Progenitor cell of endocrine pancreas (in vitro differentiated cells): ENCODE results near the gene CRAMP1. TPM values are rescaled to one million over a fixed set of nuclear protein-coding genes. Genes with fewer than 3 reads are reported as not detected.

Source experiments
- DNase-seq: peaks from one replicate; pipeline ENCODE4 v3.0.0; 2021; ENCODE audit warnings: low spot score; ENCODE audit not compliant: unreplicated experiment
- H3K27ac Mint-ChIP-seq: 2 replicates; pipeline ENCODE4 v1.8.0; 2021; ENCODE audit warnings: mild to moderate bottlenecking, moderate library complexity, mixed read lengths
- H3K27me3 Mint-ChIP-seq: 2 replicates; pipeline ENCODE4 v1.8.0; 2021; ENCODE audit warnings: mixed read lengths
- H3K36me3 Mint-ChIP-seq: 2 replicates; pipeline ENCODE4 v1.8.0; 2022; ENCODE audit warnings: mixed read lengths; ENCODE audit not compliant: insufficient read depth
- H3K4me1 Mint-ChIP-seq: 2 replicates; pipeline ENCODE4 v1.8.0; 2021; ENCODE audit warnings: low read depth, mixed read lengths
- H3K4me3 Mint-ChIP-seq: 2 replicates; pipeline ENCODE4 v1.8.0; 2021; ENCODE audit warnings: low read depth, mild to moderate bottlenecking, moderate library complexity, mixed read lengths
- H3K9me3 Mint-ChIP-seq: 2 replicates; pipeline ENCODE4 v1.8.0; 2021; ENCODE audit warnings: low read depth, mixed read lengths
- CTCF ChIP-seq: fragments of 200-600 bp; sonication (generic); IDR thresholded peaks from one replicate; pipeline ENCODE4 v1.5.0; 2021; ENCODE audit warnings: antibody characterized with exemption, mild to moderate bottlenecking; ENCODE audit not compliant: unreplicated experiment
- total RNA-seq: library from RNA; stranded (reverse); gene quantifications from 2 replicates; pipeline ENCODE4 v1.2.1, GENCODE V29; 2021

CRAMP1 gene
- total RNA-seq, 1 donor from 2014 or later = 58.3 TPM

- TF ChIP-seq CTCF = no peak
- H3K27ac Mint-ChIP-seq = peak overlapping the region; percentile 87
- no peak for DNase-seq
- H3K9me3 Mint-ChIP-seq = no peaks in the 10 kb centered on the region
- H3K36me3 Mint-ChIP-seq = peaks cover 2% of the 10 kb centered on the region
- peaks cover 24% of the 10 kb centered on the region for H3K4me1 Mint-ChIP-seq
- H3K4me3 Mint-ChIP-seq = peak overlapping the region; percentile 80
- no peaks in the 10 kb centered on the region for H3K27me3 Mint-ChIP-seq
Observed at GRCh38 chr16:1615761-1616160, 3.6 kb downstream of the CRAMP1 start.

- no peak for DNase-seq
- H3K27me3 Mint-ChIP-seq = no peaks in the 10 kb centered on the region
- H3K36me3 Mint-ChIP-seq = peaks cover 4% of the 10 kb centered on the region
- H3K9me3 Mint-ChIP-seq = no peaks in the 10 kb centered on the region
- no peak for TF ChIP-seq CTCF
- H3K4me1 Mint-ChIP-seq = peaks cover 14% of the 10 kb centered on the region
- no peak overlapping the region for H3K4me3 Mint-ChIP-seq
- no peak overlapping the region for H3K27ac Mint-ChIP-seq
Observed at GRCh38 chr16:1619976-1620375, 7.8 kb downstream of the CRAMP1 start.

- Mint-ChIP-seq H3K27ac (no peak overlapping the region), H3K9me3 (no peaks in the 10 kb centered on the region), H3K27me3 (no peaks in the 10 kb centered on the region), H3K4me1 (peaks cover 10% of the 10 kb centered on the region), H3K36me3 (peaks cover 6% of the 10 kb centered on the region), H3K4me3 (no peak overlapping the region)
- no peak for DNase-seq
- TF ChIP-seq CTCF = no peak
Observed at GRCh38 chr16:1620391-1620790, 8.2 kb downstream of the CRAMP1 start.

GRCh38 chr16:1621851-1622250 lies 9.7 kb downstream of the CRAMP1 start:
- TF ChIP-seq CTCF = no peak
- Mint-ChIP-seq H3K27ac (no peak overlapping the region), H3K4me3 (no peak overlapping the region), H3K4me1 (no peaks in the 10 kb centered on the region), H3K27me3 (no peaks in the 10 kb centered on the region), H3K9me3 (no peaks in the 10 kb centered on the region), H3K36me3 (peaks cover 8% of the 10 kb centered on the region)
- DNase-seq = no peak

- no peak for DNase-seq
- H3K4me3 Mint-ChIP-seq = no peak overlapping the region
- TF ChIP-seq CTCF = no peak
- peaks cover 10% of the 10 kb centered on the region for H3K36me3 Mint-ChIP-seq
- H3K4me1 Mint-ChIP-seq = no peaks in the 10 kb centered on the region
- H3K9me3 Mint-ChIP-seq = no peaks in the 10 kb centered on the region
- H3K27ac Mint-ChIP-seq = peak overlapping the region; percentile 52
- H3K27me3 Mint-ChIP-seq = no peaks in the 10 kb centered on the region
Observed at GRCh38 chr16:1626327-1626726, 14.2 kb downstream of the CRAMP1 start.
